ENCODE measurements around the gene BLCAP.
A peak's percentile ranks its signal among the peaks of the same experiment; 100 is the strongest.

BLCAP gene

GRCh38 chr20:37529214-37529967, 1.7 kb upstream of the BLCAP start:
- TF ChIP-seq CTCF (IDR thresholded peaks at IDR 0.05; ENCODE audit: unreplicated experiment in 3 of 3), result no peak
- H3K9me3 Mint-ChIP-seq, result no peaks in the 10 kb centered on the region
- peaks cover 3% of the 10 kb centered on the region for H3K27me3 Mint-ChIP-seq (ENCODE audit: low read depth)
- peaks cover 35% of the 10 kb centered on the region for H3K4me1 Mint-ChIP-seq
- peak overlapping the region in 2 of 3 experiments; percentile 78 to 100 for H3K27ac Mint-ChIP-seq
- H3K4me3 Mint-ChIP-seq, result peak overlapping the region; percentile 79 to 99 (median 98)
- H3K36me3 Mint-ChIP-seq (ENCODE audit: low read depth), result peaks cover 1% of the 10 kb centered on the region

GRCh38 chr20:37528446-37529213, 954 bp upstream of the BLCAP start:
- no peak for TF ChIP-seq CTCF (IDR thresholded peaks at IDR 0.05; ENCODE audit: unreplicated experiment in 3 of 3)
- H3K36me3 Mint-ChIP-seq (ENCODE audit: low read depth), result peaks cover 7% of the 10 kb centered on the region
- H3K9me3 Mint-ChIP-seq, result no peaks in the 10 kb centered on the region
- peaks cover 3% of the 10 kb centered on the region for H3K27me3 Mint-ChIP-seq (ENCODE audit: low read depth)
- H3K27ac Mint-ChIP-seq, result peak overlapping the region; percentile 99 to 100 (median 100)
- H3K4me3 Mint-ChIP-seq, result peak overlapping the region; percentile 98 to 100 (median 99)
- H3K4me1 Mint-ChIP-seq, result peaks cover 36% of the 10 kb centered on the region

- Mint-ChIP-seq H3K9me3 (no peaks in the 10 kb centered on the region), H3K27me3 (ENCODE audit: low read depth) (peaks cover 3% of the 10 kb centered on the region)
Observed at GRCh38 chr20:37526839-37527637, 638 bp downstream of the BLCAP start.

GRCh38 chr20:37526238-37526838, 1.3 kb downstream of the BLCAP start:
- Mint-ChIP-seq H3K4me1 (peaks cover 40% of the 10 kb centered on the region), H3K36me3 (ENCODE audit: low read depth) (peaks cover 19% of the 10 kb centered on the region), H3K27ac (peak overlapping the region; percentile 99 to 100 (median 100)), H3K9me3 (no peaks in the 10 kb centered on the region), H3K4me3 (peak overlapping the region; percentile 98 to 100 (median 99)), H3K27me3 (ENCODE audit: low read depth) (peaks cover 3% of the 10 kb centered on the region)
- no peak for TF ChIP-seq CTCF (IDR thresholded peaks at IDR 0.05; ENCODE audit: unreplicated experiment in 3 of 3)

More at GRCh38 chr20:37526839-37527637, 638 bp downstream of the BLCAP start:
- Mint-ChIP-seq H3K36me3 (ENCODE audit: low read depth) (peaks cover 12% of the 10 kb centered on the region), H3K4me1 (peaks cover 40% of the 10 kb centered on the region), H3K4me3 (peak overlapping the region; percentile 98 to 100 (median 99)), H3K27ac (peak overlapping the region; percentile 99 to 100 (median 100))
- no peak for TF ChIP-seq CTCF (IDR thresholded peaks at IDR 0.05; ENCODE audit: unreplicated experiment in 3 of 3)

- Mint-ChIP-seq H3K4me3 (peak overlapping the region; percentile 98 to 100 (median 99)), H3K27me3 (ENCODE audit: low read depth) (peaks cover 3% of the 10 kb centered on the region)
- no peak for TF ChIP-seq CTCF (IDR thresholded peaks at IDR 0.05; ENCODE audit: unreplicated experiment in 3 of 3)
Observed at GRCh38 chr20:37525810-37526209, 1.9 kb downstream of the BLCAP start.

More at GRCh38 chr20:37525810-37526209, 1.9 kb downstream of the BLCAP start:
- H3K36me3 Mint-ChIP-seq (ENCODE audit: low read depth), result peaks cover 21% of the 10 kb centered on the region
- peaks cover 40% of the 10 kb centered on the region for H3K4me1 Mint-ChIP-seq
- no peaks in the 10 kb centered on the region for H3K9me3 Mint-ChIP-seq
- peak overlapping the region; percentile 99 to 100 (median 100) for H3K27ac Mint-ChIP-seq

Measured in nephron (organoid).